Heart left ventricle (tissue), 16 donors: ENCODE results near the gene LRRC36. TPM values are rescaled to one million over a fixed set of nuclear protein-coding genes. Genes with fewer than 3 reads are reported as not detected.
A peak's percentile ranks its signal among the peaks of the same experiment; 100 is the strongest.

Experiments used
- ATAC-seq, 4 donors: fragments of 200-7000 bp; cut with Tn5 transposase; one replicate each; pipeline ENCODE4 v1.9.1; 2020 to 2022; ENCODE audit warnings: moderate library complexity in 4 of 4, mild to moderate bottlenecking in 3 of 4, moderate number of reproducible peaks in 1 of 4
- DNase-seq, 5 donors: peaks; one replicate each; pipeline ENCODE4 v3.0.0-alpha.2; 2020
- H3K27ac ChIP-seq, 12 donors: fragments of 200-600 bp; sonication (generic) in 4 of 12; one replicate each; pipeline versions ENCODE4 v1.5.0 to v1.8.0; 2016 to 2022; ENCODE audit warnings: mild to moderate bottlenecking in 2 of 12
- H3K27me3 ChIP-seq, 9 donors: fragments of 200-600 bp; sonication (generic) in 2 of 9; one replicate each; pipeline versions ENCODE4 v1.5.1 to v1.8.0; 2016 to 2022; ENCODE audit warnings: mild to moderate bottlenecking in 3 of 9
- H3K36me3 ChIP-seq, 9 donors: fragments of 200-600 bp; sonication (generic) in 2 of 9; one replicate each; pipeline versions ENCODE4 v1.5.0 to v1.8.0; 2018 to 2022; ENCODE audit warnings: mild to moderate bottlenecking in 2 of 9
- H3K4me1 ChIP-seq, 12 donors: fragments of 200-600 bp; sonication (generic) in 4 of 12; one replicate each; pipeline versions ENCODE4 v1.5.0 to v1.8.0; 2016 to 2022; ENCODE audit warnings: mild to moderate bottlenecking in 3 of 12
- H3K4me3 ChIP-seq, 12 donors: fragments of 200-600 bp; sonication (generic) in 4 of 12; one replicate each; pipeline versions ENCODE4 v1.5.0 to v1.8.0; 2017 to 2022; ENCODE audit warnings: mild to moderate bottlenecking in 9 of 12, moderate library complexity in 4 of 12
- H3K9me3 ChIP-seq, 12 donors: fragments of 200-600 bp; sonication (generic) in 4 of 12; one replicate each; pipeline versions ENCODE4 v1.5.0 to v1.8.0; 2016 to 2022; ENCODE audit warnings: mild to moderate bottlenecking in 1 of 12
- POLR2A ChIP-seq, 2 donors: fragments of 450-650 bp; IDR thresholded peaks; one replicate each; pipeline ENCODE4 v1.6.1; 2017; ENCODE audit warnings: antibody characterized with exemption in 2 of 2, mild to moderate bottlenecking in 2 of 2, moderate library complexity in 2 of 2
- WGBS, 4 donors: extraction: QIAGEN DNeasy Blood & Tissue Kit in 2 of 4; methylation state at CpG; one replicate each; pipeline versions ENCODE4 v1.1.5 to v1.1.7; 2013 to 2018; 5-methylcytosine and 5-hydroxymethylcytosine counted together
- intact Hi-C, 10 donors: fragments of 100-400 bp; cut with DNase I; formaldehyde crosslinking; loops; one replicate each; pipeline versions ENCODE4 v1.11.1 to v1.14.2; 2022
- polyA plus RNA-seq, 2 donors: library from polyadenylated mRNA; stranded (reverse); fragments of 200-250 nt; gene quantifications; one replicate each; pipeline ENCODE4 v1.2.3, GENCODE V29; 2013
- total RNA-seq, 9 donors: library from RNA; depleted of rRNA in 2 of 9; stranded (reverse); fragments of >200 nt in 2 of 9; fragmentation: NEBNext Ultra II Directional in 3 of 9; extraction: Animal tissue kit (Norgen Biotek cat#: 25700) in 3 of 9; gene quantifications; one replicate each; pipeline versions ENCODE4 v1.1.0 to v1.2.4, GENCODE V29; 2016 to 2023
- TF ChIP-seq, protein P1 (sequence below), 12 donors: fragments of 200-600 bp; sonication (generic) in 4 of 12; IDR thresholded peaks; one replicate each; pipeline versions ENCODE4 v1.5.0 to v1.8.0; 2018 to 2022; ENCODE audit warnings: antibody characterized with exemption in 12 of 12, mild to moderate bottlenecking in 5 of 12
- donor health status: ischemic (EF 13 %, LVEDD 7.1; RV severe dilation, severe dysfunction).
- donor health status: healthy with polysubstance abuse.
- donor health status: DM: no; HTN: yes; CAD: no.
- donor health status: DM: no; HTN: no; CAD: no.
- donor health status: ischemic (EF 25% LVEDD 6.9; RV normal size, moderate dysfunction).
- donor health status: ischemic (EF 25% LVEDD 5.7; RV mildly dilated, moderate dysfunction).
- donor health status: healthy.
- donor health status: DM: yes; HTN: yes; CAD: no.
- donor health status: ischemic (EF 35%, LVEDD 5.7; RV mildly dilated, moderate dysfunction).
- donor health status: nonischemic (EF 11% LVEDD 7.7; RV severe dilation, severe dysfunction).
- donor health status: DM: yes; HTN: yes; CAD: no.
- donor health status: PGD.
- donor health status: ischemic (EF 29% LVEDD 5.4; RV normal size, mild dysfunction).
- donor health status: nonischemic (EF 23%, LVEDD 6.1; RV moderate dilation, normal function).

The LRRC36 gene
- total and polyA plus RNA-seq, 11 donors: 0.15 to 0.42 (median 0.27) TPM; not detected in 8

DNA sequence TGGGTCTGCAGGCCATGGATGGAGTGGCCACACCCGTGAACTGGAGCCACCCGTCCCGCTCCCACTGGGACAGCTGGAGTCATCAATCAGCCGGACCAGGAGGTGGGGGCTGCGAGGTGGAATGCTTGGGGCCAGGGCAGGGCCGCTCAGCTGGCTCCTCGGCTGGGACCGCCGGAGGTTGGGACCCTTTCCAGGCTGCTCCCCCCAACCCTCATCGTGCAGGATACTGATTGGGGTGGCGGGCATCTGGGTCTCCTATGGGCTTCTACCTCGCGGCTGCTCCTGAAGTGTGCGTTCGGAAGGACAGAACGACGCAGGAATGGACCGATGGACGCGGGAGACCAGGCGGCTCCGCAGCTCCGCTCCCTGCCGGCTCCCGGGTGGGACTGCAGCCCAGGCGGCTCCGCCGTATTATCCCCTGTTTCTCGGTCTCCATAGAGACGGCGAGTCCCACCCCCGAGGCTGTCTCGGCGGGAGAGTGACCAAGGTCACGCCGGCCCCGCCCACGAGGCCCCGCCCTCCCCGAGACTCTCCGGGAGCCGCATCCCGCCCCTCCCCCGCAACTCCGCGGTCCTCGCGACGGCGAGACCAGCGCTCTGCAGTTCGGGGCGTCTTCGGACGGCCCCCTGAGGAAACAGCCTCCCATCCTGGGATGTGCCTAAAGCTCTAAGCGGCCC, 66.6 kb downstream of the LRRC36 start, which contains the start of gene TPPP3:
Gene TPPP3, minus strand, starts transcription at position 388 of the 677 bp plus-strand sequence. CDS start 2,387 bp downstream, outside the sequence.
- peak; percentile 92 to 95 (median 94) for DNase-seq
- whole genome bisulfite sequencing, 4 donors: 0 to 4% (median 2%) methylated on average over 4 to 56 of the region's 56 CpGs
- intact Hi-C loops: loop anchor here in 6 of 10 donors (10.0 kb wide), 3 partner anchors 48 to 128 kb away; no protein-coding TSS in a partner anchor
- Histone ChIP-seq H3K4me1 (peaks cover 5 to 75% (median 50%) of the 10 kb centered on the region in 12 donors), H3K9me3 (no peaks in the 10 kb centered on the region), H3K27ac (peak within 1 kb of the TSS in 11 of 12 donors; percentile 12 to 82 (median 69)), H3K27me3 (peaks cover 0 to 28% (median 5%) of the 10 kb centered on the region in 9 donors), H3K4me3 (peak within 1 kb of the TSS; percentile 14 to 67 (median 54)), H3K36me3 (no peaks in the 10 kb centered on the region)
- TF ChIP-seq, protein P1, sequence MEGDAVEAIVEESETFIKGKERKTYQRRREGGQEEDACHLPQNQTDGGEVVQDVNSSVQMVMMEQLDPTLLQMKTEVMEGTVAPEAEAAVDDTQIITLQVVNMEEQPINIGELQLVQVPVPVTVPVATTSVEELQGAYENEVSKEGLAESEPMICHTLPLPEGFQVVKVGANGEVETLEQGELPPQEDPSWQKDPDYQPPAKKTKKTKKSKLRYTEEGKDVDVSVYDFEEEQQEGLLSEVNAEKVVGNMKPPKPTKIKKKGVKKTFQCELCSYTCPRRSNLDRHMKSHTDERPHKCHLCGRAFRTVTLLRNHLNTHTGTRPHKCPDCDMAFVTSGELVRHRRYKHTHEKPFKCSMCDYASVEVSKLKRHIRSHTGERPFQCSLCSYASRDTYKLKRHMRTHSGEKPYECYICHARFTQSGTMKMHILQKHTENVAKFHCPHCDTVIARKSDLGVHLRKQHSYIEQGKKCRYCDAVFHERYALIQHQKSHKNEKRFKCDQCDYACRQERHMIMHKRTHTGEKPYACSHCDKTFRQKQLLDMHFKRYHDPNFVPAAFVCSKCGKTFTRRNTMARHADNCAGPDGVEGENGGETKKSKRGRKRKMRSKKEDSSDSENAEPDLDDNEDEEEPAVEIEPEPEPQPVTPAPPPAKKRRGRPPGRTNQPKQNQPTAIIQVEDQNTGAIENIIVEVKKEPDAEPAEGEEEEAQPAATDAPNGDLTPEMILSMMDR (IDR thresholded peaks at IDR 0.05): peak; percentile 50 to 88 (median 70)
- TF ChIP-seq POLR2A (IDR thresholded peaks at IDR 0.05): no peak
- peak; percentile 70 to 84 (median 80) for ATAC-seq

DNA sequence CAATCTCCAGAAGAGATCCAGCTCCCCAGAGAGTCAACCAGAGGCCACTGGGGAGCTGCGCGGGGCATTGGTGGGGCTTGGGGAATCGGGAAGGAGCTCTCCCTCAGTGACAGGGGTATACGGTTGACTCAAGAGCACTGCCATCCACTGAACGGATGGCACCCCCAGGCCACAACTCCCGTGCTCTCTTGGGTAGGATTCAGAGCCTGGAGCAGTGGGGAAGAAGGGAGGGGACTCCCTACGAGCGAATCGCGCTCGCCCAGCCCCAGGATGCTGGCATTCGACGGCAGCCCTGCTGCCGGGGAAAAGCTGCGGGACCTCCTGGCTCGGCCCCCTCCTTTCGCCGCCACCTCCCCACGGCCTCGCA, 67.2 kb downstream of the LRRC36 start:
- no peaks in the 10 kb centered on the region for H3K9me3 ChIP-seq
- TF ChIP-seq, protein P1 (IDR thresholded peaks at IDR 0.05): no peak
- no peak for TF ChIP-seq POLR2A (IDR thresholded peaks at IDR 0.05)
- no peaks in the 10 kb centered on the region for H3K36me3 ChIP-seq
- ATAC-seq (peak in 1 of 4 donors; percentile 1), DNase-seq (peak in 2 of 5 donors; percentile 38 to 56)
- intact Hi-C loops: loop anchor here in 6 of 10 donors (10.0 kb wide), 3 partner anchors 49 to 129 kb away; no protein-coding TSS in a partner anchor
- H3K27me3 ChIP-seq: peaks cover 0 to 28% (median 5%) of the 10 kb centered on the region in 9 donors
- H3K4me3 ChIP-seq: peak overlapping the region; percentile 5 to 67 (median 54)
- H3K27ac ChIP-seq: peak overlapping the region in 11 of 12 donors; percentile 12 to 82 (median 69)
- H3K4me1 ChIP-seq: peaks cover 5 to 77% (median 50%) of the 10 kb centered on the region in 12 donors
- 7 to 10% (median 9%) methylated on average over 10 to 20 of the region's 20 CpGs for WGBS, 4 donors

DNA sequence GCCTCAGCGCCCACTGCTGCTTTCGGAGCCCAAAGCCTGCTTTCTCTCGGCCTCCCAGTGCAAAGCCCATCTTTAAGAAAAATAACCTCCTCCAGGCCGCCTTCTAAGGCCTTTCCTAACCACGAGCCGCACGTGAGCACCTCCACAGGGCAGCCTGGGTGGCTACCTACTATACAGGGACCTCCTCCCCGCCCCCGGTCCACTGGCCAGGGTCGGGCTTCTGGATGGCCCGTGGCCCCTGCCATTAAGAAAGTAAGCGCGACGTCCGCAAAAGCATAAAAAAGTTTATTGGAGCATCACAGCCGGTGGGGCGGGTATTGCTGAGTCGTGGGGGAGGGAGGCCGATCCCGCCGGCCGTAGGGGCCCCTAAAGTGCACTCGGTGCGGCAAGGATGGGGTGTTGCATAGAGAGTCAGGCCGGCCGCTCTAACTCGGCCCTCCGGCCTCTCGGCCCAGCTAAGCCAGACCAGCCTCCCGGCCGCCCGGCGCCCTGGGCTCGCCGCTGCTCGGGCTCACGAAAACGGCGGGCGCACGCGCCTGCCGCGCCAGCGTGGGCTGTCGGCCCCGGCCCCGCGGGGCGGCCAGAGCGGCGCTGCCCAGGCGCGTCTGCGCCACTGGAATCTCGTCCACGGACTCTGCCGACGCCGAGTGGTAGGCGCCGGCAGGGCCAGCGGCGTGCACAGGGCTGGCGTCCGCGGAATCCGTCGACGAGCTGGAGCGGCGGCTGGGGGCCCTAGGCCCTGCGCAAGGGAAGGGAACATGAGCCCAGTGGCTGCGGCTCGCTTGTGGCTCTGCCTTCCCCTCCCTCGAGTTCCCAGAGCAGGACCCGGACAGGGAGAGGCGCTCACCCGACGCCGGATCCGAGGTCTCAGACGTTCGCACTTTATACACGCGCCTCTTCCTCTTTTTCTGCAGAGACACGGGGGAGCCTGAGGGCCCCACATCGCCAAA, 67.8 kb downstream of the LRRC36 start:
- intact Hi-C loops: loop anchor here in 8 of 10 donors (5.0 to 10.0 kb wide), 5 partner anchors 50 to 132 kb away; partner anchors contain the start of gene PLEKHG4 (in 1 of the 8)
- Histone ChIP-seq H3K4me1 (peaks cover 5 to 83% (median 55%) of the 10 kb centered on the region in 12 donors), H3K4me3 (peak overlapping the region in 10 of 12 donors; percentile 5 to 67 (median 56))

More for the DNA sequence above, 67.8 kb downstream of the LRRC36 start:
- TF ChIP-seq, protein P1 (IDR thresholded peaks at IDR 0.05): no peak
- TF ChIP-seq POLR2A (IDR thresholded peaks at IDR 0.05): no peak
- Histone ChIP-seq H3K27me3 (peaks cover 0 to 28% (median 5%) of the 10 kb centered on the region in 9 donors), H3K27ac (peak overlapping the region in 11 of 12 donors; percentile 12 to 82 (median 69)), H3K36me3 (no peaks in the 10 kb centered on the region), H3K9me3 (no peaks in the 10 kb centered on the region)
- ATAC-seq (peak in 1 of 4 donors; percentile 1), DNase-seq (peak in 4 of 5 donors; percentile 32 to 75 (median 50))
- 24 to 49% (median 34%) methylated on average over 44 to 88 of the region's 88 CpGs for WGBS, 4 donors
